ENCODE measurements around the gene PRR36. TPM values are rescaled to one million over a fixed set of nuclear protein-coding genes. Genes with fewer than 3 reads are reported as not detected.

Gene PRR36
- total RNA-seq, 4 donors from 2014 or later: 0.13 to 0.45 (median 0.20) TPM

- Histone ChIP-seq H3K36me3 (no peaks in the 10 kb centered on the region), H3K27ac (no peak overlapping the region), H3K9me3 (no peaks in the 10 kb centered on the region), H3K27me3 (no peaks in the 10 kb centered on the region), H3K4me3 (replicated peaks in 1 of 3) (no peak overlapping the region), H3K4me1 (peaks cover 5 to 10% of the 10 kb centered on the region in 2 donors)
- DNase-seq: no peak
- TF ChIP-seq POLR2A (IDR thresholded peaks at IDR 0.05) (no peak), CTCF (IDR thresholded peaks at IDR 0.05) (no peak)
- intact Hi-C loops (cut with DNase I): no loop called here
- WGBS, 2 donors: 86 to 92% methylated on average over 16 of the region's 16 CpGs
Measured at GRCh38 chr19:7887408-7888144, 13.4 kb upstream of the PRR36 start.

- DNase-seq: no peak
- Histone ChIP-seq H3K4me3 (replicated peaks in 1 of 3) (no peak overlapping the region), H3K27me3 (no peaks in the 10 kb centered on the region), H3K27ac (no peak overlapping the region), H3K9me3 (no peaks in the 10 kb centered on the region), H3K36me3 (no peaks in the 10 kb centered on the region), H3K4me1 (peaks cover 5 to 10% of the 10 kb centered on the region in 2 donors)
- intact Hi-C loops (cut with DNase I): no loop called here
- WGBS, 2 donors: 87 to 90% methylated on average over 8 of the region's 8 CpGs
- TF ChIP-seq POLR2A (IDR thresholded peaks at IDR 0.05) (no peak), CTCF (IDR thresholded peaks at IDR 0.05) (no peak)
Measured at GRCh38 chr19:7885818-7886217, 11.6 kb upstream of the PRR36 start.

GRCh38 chr19:7883796-7884570 lies 9.8 kb upstream of the PRR36 start:
- no peaks in the 10 kb centered on the region for H3K36me3 ChIP-seq
- H3K4me3 ChIP-seq (replicated peaks in 1 of 3): no peak overlapping the region
- intact Hi-C loops (cut with DNase I): no loop called here
- no peaks in the 10 kb centered on the region for H3K9me3 ChIP-seq
- no peak for DNase-seq
- H3K4me1 ChIP-seq: peaks cover 4 to 10% of the 10 kb centered on the region in 2 donors
- 66 to 76% methylated on average over 2 of the region's 2 CpGs for WGBS, 2 donors
- no peaks in the 10 kb centered on the region for H3K27me3 ChIP-seq
- TF ChIP-seq POLR2A (IDR thresholded peaks at IDR 0.05): no peak
- TF ChIP-seq CTCF (IDR thresholded peaks at IDR 0.05): no peak
- H3K27ac ChIP-seq: no peak overlapping the region

GRCh38 chr19:7883105-7883504 lies 8.9 kb upstream of the PRR36 start:
- TF ChIP-seq CTCF (IDR thresholded peaks at IDR 0.05) (no peak), POLR2A (IDR thresholded peaks at IDR 0.05) (no peak)
- no peak overlapping the region for H3K4me3 ChIP-seq (replicated peaks in 1 of 3)
- no peak for DNase-seq
- WGBS, 2 donors: 83 to 86% methylated on average over 4 of the region's 4 CpGs
- H3K36me3 ChIP-seq: no peaks in the 10 kb centered on the region
- peaks cover 0 to 1% of the 10 kb centered on the region in 2 donors for H3K4me1 ChIP-seq
- H3K27me3 ChIP-seq: no peaks in the 10 kb centered on the region
- intact Hi-C loops (cut with DNase I): no loop called here
- no peak overlapping the region for H3K27ac ChIP-seq
- no peaks in the 10 kb centered on the region for H3K9me3 ChIP-seq

- no peak overlapping the region for H3K27ac ChIP-seq
- no peak overlapping the region for H3K4me3 ChIP-seq (replicated peaks in 1 of 3)
- TF ChIP-seq POLR2A (IDR thresholded peaks at IDR 0.05) (no peak), CTCF (IDR thresholded peaks at IDR 0.05) (no peak)
- no peaks in the 10 kb centered on the region for H3K36me3 ChIP-seq
- 87 to 91% methylated on average over 3 of the region's 3 CpGs for WGBS, 2 donors
- DNase-seq: no peak
- no peaks in the 10 kb centered on the region for H3K27me3 ChIP-seq
- no peaks in the 10 kb centered on the region for H3K9me3 ChIP-seq
- intact Hi-C loops (cut with DNase I): no loop called here
- H3K4me1 ChIP-seq: no peaks in the 10 kb centered on the region
Measured at GRCh38 chr19:7881910-7882309, 7.7 kb upstream of the PRR36 start.

Measured in thyroid gland (tissue), 4 donors.